ENCODE data around the gene NOS3. TPM values are rescaled to one million over a fixed set of nuclear protein-coding genes. Genes with fewer than 3 reads are reported as not detected.

NOS3 gene
- total RNA-seq, 1 donor from 2014 or later: 7.4 TPM

DNA sequence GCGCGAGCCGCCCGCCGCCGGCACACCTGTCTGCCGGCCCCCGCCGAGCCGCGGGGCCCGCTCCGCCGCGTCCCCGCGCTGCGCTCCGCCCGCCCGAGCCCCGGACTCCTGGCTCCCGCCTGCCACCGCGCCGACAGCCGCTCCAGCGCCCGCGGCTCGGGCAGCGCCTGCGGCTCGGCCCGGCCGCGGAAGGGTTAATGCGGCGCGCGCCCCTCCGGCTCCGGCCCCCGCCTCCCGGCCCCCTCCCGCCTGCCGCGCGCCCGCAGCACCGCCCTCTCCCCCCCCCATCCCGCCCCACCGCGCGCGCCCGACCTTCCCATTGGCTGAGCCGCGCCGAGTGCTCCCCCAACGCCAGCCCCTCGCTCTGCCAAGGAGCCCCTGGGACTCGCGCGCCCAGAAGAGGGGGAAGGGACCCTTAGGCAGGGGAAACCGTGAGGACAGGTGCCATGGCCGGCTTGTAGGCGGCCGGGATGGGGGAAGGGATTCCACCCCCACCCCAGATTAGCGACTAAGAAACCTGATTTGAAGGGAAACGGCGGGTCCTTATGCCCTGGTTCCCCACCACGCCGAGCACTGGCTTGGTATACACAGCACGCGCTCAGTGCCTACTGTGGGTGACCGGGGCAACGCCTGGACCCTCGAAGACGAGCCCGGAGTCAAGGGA lies 12.6 kb upstream of the NOS3 start, which contains the start of gene KCNH2:
Gene KCNH2, minus strand, starts transcription at position 196 of the 664 bp plus-strand sequence. CDS start 408 bp downstream, outside the sequence.
- DNase-seq (ENCODE audit: low read depth, low spot score): peak; percentile 57

DNA sequence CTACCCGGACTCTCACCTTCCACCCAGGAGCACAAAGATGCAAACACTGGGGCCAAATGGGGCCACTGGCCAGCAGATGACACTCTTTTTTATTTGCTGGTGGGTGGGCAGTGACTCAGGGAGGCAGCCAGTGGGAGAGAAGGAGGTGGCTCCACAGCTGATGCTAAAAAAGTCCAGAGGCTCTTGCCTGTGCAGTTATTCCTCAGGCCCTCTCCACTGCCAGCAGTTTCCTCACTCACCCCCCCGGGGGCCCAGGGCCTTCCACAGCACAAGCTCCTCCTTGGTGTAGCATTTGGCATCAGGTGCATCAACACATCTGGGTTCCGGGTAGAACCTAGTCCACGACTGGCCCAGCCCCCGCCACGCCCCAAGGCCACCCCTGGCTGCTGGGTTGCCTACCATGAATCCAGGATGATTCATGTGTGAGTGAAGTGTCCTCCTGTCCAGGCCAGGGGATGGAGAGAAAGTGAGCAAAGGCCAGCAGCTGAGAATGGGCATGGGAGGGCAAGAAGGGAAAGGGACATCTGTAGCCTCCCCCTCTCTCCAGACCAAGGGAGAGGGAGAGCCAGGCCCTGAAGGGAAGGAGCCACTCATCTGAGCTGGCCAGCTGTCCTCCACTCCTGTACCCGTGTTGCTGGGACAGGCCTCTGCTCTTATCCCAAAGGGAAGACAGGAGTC lies 11.0 kb upstream of the NOS3 start:
- no peak for DNase-seq (ENCODE audit: low read depth, low spot score)
- Mint-ChIP-seq H3K27me3 (ENCODE audit: low read depth) (peaks cover 54% of the 10 kb centered on the region), H3K9me3 (no peaks in the 10 kb centered on the region), H3K4me3 (peak overlapping the region; percentile 74), H3K36me3 (ENCODE audit: low read depth) (no peaks in the 10 kb centered on the region), H3K4me1 (peaks cover 34% of the 10 kb centered on the region), H3K27ac (ENCODE audit: unreplicated experiment) (peak overlapping the region; percentile 6)
- TF ChIP-seq, protein P1, sequence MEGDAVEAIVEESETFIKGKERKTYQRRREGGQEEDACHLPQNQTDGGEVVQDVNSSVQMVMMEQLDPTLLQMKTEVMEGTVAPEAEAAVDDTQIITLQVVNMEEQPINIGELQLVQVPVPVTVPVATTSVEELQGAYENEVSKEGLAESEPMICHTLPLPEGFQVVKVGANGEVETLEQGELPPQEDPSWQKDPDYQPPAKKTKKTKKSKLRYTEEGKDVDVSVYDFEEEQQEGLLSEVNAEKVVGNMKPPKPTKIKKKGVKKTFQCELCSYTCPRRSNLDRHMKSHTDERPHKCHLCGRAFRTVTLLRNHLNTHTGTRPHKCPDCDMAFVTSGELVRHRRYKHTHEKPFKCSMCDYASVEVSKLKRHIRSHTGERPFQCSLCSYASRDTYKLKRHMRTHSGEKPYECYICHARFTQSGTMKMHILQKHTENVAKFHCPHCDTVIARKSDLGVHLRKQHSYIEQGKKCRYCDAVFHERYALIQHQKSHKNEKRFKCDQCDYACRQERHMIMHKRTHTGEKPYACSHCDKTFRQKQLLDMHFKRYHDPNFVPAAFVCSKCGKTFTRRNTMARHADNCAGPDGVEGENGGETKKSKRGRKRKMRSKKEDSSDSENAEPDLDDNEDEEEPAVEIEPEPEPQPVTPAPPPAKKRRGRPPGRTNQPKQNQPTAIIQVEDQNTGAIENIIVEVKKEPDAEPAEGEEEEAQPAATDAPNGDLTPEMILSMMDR (conservative IDR thresholded peaks at IDR 0.05): no peak

More for the DNA sequence above, 12.6 kb upstream of the NOS3 start, which contains the start of gene KCNH2:
- peaks cover 48% of the 10 kb centered on the region for H3K27me3 Mint-ChIP-seq (ENCODE audit: low read depth)
- no peaks in the 10 kb centered on the region for H3K9me3 Mint-ChIP-seq
- peak within 1 kb of the TSS; percentile 93 for H3K4me3 Mint-ChIP-seq
- H3K27ac Mint-ChIP-seq (ENCODE audit: unreplicated experiment): peak within 1 kb of the TSS; percentile 90
- TF ChIP-seq, protein P1 (conservative IDR thresholded peaks at IDR 0.05): no peak
- H3K4me1 Mint-ChIP-seq: peaks cover 34% of the 10 kb centered on the region
- no peaks in the 10 kb centered on the region for H3K36me3 Mint-ChIP-seq (ENCODE audit: low read depth)

GRCh38 chr7:150980663-150981062 lies 10.2 kb upstream of the NOS3 start:
- Mint-ChIP-seq H3K4me3 (peak overlapping the region; percentile 64), H3K36me3 (ENCODE audit: low read depth) (no peaks in the 10 kb centered on the region), H3K27ac (ENCODE audit: unreplicated experiment) (no peak overlapping the region), H3K27me3 (ENCODE audit: low read depth) (peaks cover 54% of the 10 kb centered on the region), H3K9me3 (no peaks in the 10 kb centered on the region), H3K4me1 (peaks cover 30% of the 10 kb centered on the region)
- no peak for DNase-seq (ENCODE audit: low read depth, low spot score)
- TF ChIP-seq, protein P1 (conservative IDR thresholded peaks at IDR 0.05): no peak

DNA sequence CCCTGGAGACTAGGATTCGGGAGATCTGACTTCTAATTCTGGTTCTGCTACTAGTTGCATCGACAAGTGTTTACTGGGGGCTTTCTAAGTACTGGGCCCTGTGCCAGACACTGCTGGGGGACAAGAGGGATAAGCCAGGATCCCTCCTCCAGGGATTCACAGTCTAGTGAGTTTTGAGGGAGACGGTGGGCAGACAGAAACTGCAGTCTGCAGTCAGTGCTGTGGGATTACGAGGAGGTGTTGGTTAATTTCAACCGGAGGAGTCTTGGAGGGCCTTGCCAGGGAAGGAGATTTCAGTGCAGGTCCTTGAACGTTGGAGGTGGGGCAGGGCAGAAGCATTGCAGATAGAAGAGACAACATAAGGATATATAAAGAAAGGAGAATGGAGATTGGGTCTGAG lies 9.2 kb upstream of the NOS3 start:
- DNase-seq (ENCODE audit: low read depth, low spot score): no peak
- Mint-ChIP-seq H3K27me3 (ENCODE audit: low read depth) (peaks cover 55% of the 10 kb centered on the region), H3K9me3 (no peaks in the 10 kb centered on the region), H3K27ac (ENCODE audit: unreplicated experiment) (no peak overlapping the region), H3K4me3 (peak overlapping the region; percentile 50), H3K4me1 (peaks cover 30% of the 10 kb centered on the region), H3K36me3 (ENCODE audit: low read depth) (no peaks in the 10 kb centered on the region)
- TF ChIP-seq, protein P1 (conservative IDR thresholded peaks at IDR 0.05): no peak

GRCh38 chr7:150982351-150982750 lies 8.5 kb upstream of the NOS3 start:
- Mint-ChIP-seq H3K27me3 (ENCODE audit: low read depth) (peaks cover 47% of the 10 kb centered on the region), H3K36me3 (ENCODE audit: low read depth) (no peaks in the 10 kb centered on the region), H3K9me3 (no peaks in the 10 kb centered on the region), H3K4me3 (no peak overlapping the region), H3K4me1 (peaks cover 23% of the 10 kb centered on the region), H3K27ac (ENCODE audit: unreplicated experiment) (no peak overlapping the region)
- TF ChIP-seq, protein P1 (conservative IDR thresholded peaks at IDR 0.05): no peak
- no peak for DNase-seq (ENCODE audit: low read depth, low spot score)
